AG04450 (cell line): Measurements from ENCODE around the gene FGF14. TPM values are rescaled to one million over a fixed set of nuclear protein-coding genes. Genes with fewer than 3 reads are reported as not detected.

Experiments
- CTCF ChIA-PET: fragments of 300-600, 350-600 bp; formaldehyde crosslinking; extraction: SDS; loops from one replicate; lab custom pipeline; 2022; ENCODE audit warnings: antibody characterized with exemption, inconsistent platforms; lab: Charles Lee
- POLR2A ChIA-PET: fragments of 350-600 bp; formaldehyde crosslinking; extraction: SDS; loops from one replicate; lab custom pipeline; 2021; ENCODE audit warnings: antibody characterized with exemption, inconsistent platforms; lab: Yijun Ruan, JAX
- DNase-seq: peaks from one replicate; pipeline ENCODE4 v3.0.0-alpha.2; 2011; ENCODE audit warnings: low read depth, low spot score
- H3K27ac ChIP-seq: one replicate; pipeline ENCODE4 v1.5.1; 2012; ENCODE audit warnings: low read depth, low read length, control low read depth
- H3K27me3 ChIP-seq: one replicate; pipeline ENCODE4 v1.6.0; 2012; ENCODE audit warnings: low read length; ENCODE audit not compliant: control insufficient read depth, insufficient read depth
- H3K4me3 ChIP-seq: 2 replicates; pipeline ENCODE4 v1.5.1; 2011; ENCODE audit warnings: mild to moderate bottlenecking, low read depth, low read length, control low read depth
- H3K9me3 ChIP-seq: 2 replicates; pipeline ENCODE4 v1.5.1; 2012; ENCODE audit warnings: low read length; ENCODE audit not compliant: control insufficient read depth, insufficient read depth
- polyA plus RNA-seq: library from polyadenylated mRNA; depleted of rRNA; stranded (reverse); fragments of >200 nt; gene quantifications from 2 replicates; pipeline ENCODE4 v1.2.3, GENCODE V29; 2011
- TF ChIP-seq, protein P1 (sequence below): IDR thresholded peaks from 2 replicates; pipeline ENCODE4 v1.5.1; 2011; ENCODE audit warnings: low read depth, low read length, control low read depth, inconsistent platforms

Gene FGF14
- polyA plus RNA-seq, 1 experiment, result 0.01 TPM

- no peaks in the 10 kb centered on the region for H3K9me3 ChIP-seq
- H3K27me3 ChIP-seq, result no peaks in the 10 kb centered on the region
- H3K27ac ChIP-seq, result no peak overlapping the region
- no peak overlapping the region for H3K4me3 ChIP-seq
- DNase-seq, result no peak
- ChIA-PET CTCF (interaction anchor here (4.1 kb wide), 1 partner anchor 11 kb away, joined by 17 read pairs; no protein-coding TSS in a partner anchor), POLR2A (no interaction called here)
- TF ChIP-seq, protein P1, sequence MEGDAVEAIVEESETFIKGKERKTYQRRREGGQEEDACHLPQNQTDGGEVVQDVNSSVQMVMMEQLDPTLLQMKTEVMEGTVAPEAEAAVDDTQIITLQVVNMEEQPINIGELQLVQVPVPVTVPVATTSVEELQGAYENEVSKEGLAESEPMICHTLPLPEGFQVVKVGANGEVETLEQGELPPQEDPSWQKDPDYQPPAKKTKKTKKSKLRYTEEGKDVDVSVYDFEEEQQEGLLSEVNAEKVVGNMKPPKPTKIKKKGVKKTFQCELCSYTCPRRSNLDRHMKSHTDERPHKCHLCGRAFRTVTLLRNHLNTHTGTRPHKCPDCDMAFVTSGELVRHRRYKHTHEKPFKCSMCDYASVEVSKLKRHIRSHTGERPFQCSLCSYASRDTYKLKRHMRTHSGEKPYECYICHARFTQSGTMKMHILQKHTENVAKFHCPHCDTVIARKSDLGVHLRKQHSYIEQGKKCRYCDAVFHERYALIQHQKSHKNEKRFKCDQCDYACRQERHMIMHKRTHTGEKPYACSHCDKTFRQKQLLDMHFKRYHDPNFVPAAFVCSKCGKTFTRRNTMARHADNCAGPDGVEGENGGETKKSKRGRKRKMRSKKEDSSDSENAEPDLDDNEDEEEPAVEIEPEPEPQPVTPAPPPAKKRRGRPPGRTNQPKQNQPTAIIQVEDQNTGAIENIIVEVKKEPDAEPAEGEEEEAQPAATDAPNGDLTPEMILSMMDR, result no peak
These were observed 249.1 kb downstream of the FGF14 start for GRCh38 chr13:102152790-102153189.

GRCh38 chr13:102147353-102147752, 254.5 kb downstream of the FGF14 start:
- CTCF ChIA-PET, result interaction anchor here (0.5 to 5.9 kb wide), 2 partner anchors 404 to 409 kb away, joined by 4 to 29 read pairs; no protein-coding TSS in a partner anchor

DNA sequence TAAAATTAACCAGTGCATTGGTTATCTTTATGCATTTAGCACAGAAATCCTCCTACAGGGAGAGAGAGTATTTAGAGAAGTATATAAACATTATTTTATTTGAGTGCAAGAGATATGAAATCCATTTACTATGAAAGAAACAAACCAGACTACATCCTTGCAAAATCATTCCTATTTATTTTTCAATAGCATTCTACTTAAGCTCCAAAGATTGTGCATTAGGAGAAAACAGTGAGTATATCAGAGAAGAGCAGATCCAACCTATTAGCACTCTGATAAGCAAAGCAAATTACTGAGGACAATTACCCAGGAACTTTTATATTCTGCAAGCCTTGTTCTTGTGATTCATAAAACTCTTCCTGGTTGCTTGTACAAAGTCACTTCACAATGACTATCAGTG, 256.1 kb downstream of the FGF14 start:
- TF ChIP-seq, protein P1, result no peak
- POLR2A ChIA-PET, result no interaction called here
- Histone ChIP-seq H3K4me3 (no peak overlapping the region), H3K9me3 (no peaks in the 10 kb centered on the region), H3K27ac (no peak overlapping the region), H3K27me3 (no peaks in the 10 kb centered on the region)
- CTCF ChIA-PET, result interaction anchor here (5.9 kb wide), 1 partner anchor 410 kb away, joined by 29 read pairs; no protein-coding TSS in a partner anchor
- DNase-seq, result no peak

More at GRCh38 chr13:102147353-102147752, 254.5 kb downstream of the FGF14 start:
- POLR2A ChIA-PET, result no interaction called here
- no peak for DNase-seq
- TF ChIP-seq, protein P1, result no peak
- Histone ChIP-seq H3K9me3 (no peaks in the 10 kb centered on the region), H3K4me3 (no peak overlapping the region), H3K27ac (no peak overlapping the region), H3K27me3 (no peaks in the 10 kb centered on the region)

DNA sequence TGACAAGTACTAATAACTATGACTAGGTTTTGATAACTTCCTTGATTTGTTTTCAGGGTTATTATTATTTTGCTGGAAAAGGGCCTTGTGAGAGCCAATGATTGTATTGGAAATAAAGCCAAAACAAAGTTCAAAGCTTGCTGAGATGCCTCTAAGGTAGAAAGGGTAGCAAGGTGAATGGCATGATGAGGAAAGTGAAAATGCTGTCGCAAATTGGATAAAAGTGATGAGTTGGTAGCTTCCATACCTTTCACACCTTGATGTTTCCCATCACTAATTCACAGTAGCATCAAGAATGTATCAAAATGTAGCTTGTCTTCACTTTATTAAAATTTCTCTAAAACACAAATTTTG, 259.4 kb downstream of the FGF14 start:
- TF ChIP-seq, protein P1, result no peak
- H3K27ac ChIP-seq, result no peak overlapping the region
- no peak for DNase-seq
- no peaks in the 10 kb centered on the region for H3K27me3 ChIP-seq
- H3K4me3 ChIP-seq, result no peak overlapping the region
- no peaks in the 10 kb centered on the region for H3K9me3 ChIP-seq
- ChIA-PET CTCF (interaction anchor here (0.7 to 5.9 kb wide), 7 partner anchors 30 to 414 kb away, joined by 3 to 29 read pairs (median 3); no protein-coding TSS in a partner anchor), POLR2A (no interaction called here)

GRCh38 chr13:102141625-102142472, 260.0 kb downstream of the FGF14 start:
- no peaks in the 10 kb centered on the region for H3K9me3 ChIP-seq
- H3K27ac ChIP-seq, result no peak overlapping the region
- TF ChIP-seq, protein P1, result peak; percentile 77
- no peak for DNase-seq
- H3K27me3 ChIP-seq, result no peaks in the 10 kb centered on the region
- ChIA-PET POLR2A (no interaction called here), CTCF (interaction anchor here (0.5 to 5.9 kb wide), 38 partner anchors 9 to 998 kb away, joined by 3 to 41 read pairs (median 4); no protein-coding TSS in a partner anchor)
- H3K4me3 ChIP-seq, result no peak overlapping the region
